Rectal smooth muscle tissue (tissue), 1 donor: ENCODE results near the gene OLA1.

Source experiments
- H3K27ac ChIP-seq: one replicate; pipeline ENCODE4 v1.7.0; 2013; ENCODE audit warnings: low read depth, low read length, inconsistent platforms
- H3K27me3 ChIP-seq: one replicate; pipeline ENCODE4 v1.7.0; 2013; ENCODE audit warnings: low read length; ENCODE audit not compliant: control insufficient read depth, insufficient read depth
- H3K36me3 ChIP-seq: one replicate; pipeline ENCODE4 v1.7.0; 2013; ENCODE audit warnings: low read length; ENCODE audit not compliant: control insufficient read depth, insufficient read depth
- H3K4me1 ChIP-seq: one replicate; pipeline ENCODE4 v1.7.0; 2013; ENCODE audit warnings: low read length; ENCODE audit not compliant: control insufficient read depth, insufficient read depth
- H3K4me3 ChIP-seq: one replicate; pipeline ENCODE4 v1.7.0; 2013; ENCODE audit warnings: low read length
- H3K9ac ChIP-seq: one replicate; pipeline ENCODE4 v1.7.0; 2013; ENCODE audit warnings: low read length

OLA1 gene

DNA sequence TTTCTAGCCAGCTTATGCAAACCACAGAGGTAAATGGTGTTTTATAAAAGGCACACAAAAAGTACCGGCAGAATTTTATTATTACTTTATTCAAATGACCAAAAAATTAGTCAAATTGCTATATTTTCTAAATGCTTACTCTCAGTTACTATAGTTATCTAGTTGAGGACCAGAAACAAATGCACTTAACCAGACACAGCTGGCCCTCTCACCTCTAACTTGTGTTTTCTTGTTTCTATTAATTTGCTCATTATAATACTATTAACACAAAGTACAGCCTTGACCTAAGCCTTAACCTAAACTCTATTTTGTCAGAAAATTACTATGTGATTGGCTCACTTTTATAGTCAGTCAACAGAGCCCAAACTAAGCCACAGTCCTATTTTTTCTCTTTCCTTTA is 26.2 kb downstream of the OLA1 start:
- Histone ChIP-seq H3K27ac (no peak overlapping the region), H3K36me3 (peaks cover 4% of the 10 kb centered on the region), H3K27me3 (no peaks in the 10 kb centered on the region), H3K4me1 (no peaks in the 10 kb centered on the region), H3K4me3 (no peak overlapping the region), H3K9ac (no peak overlapping the region)

DNA sequence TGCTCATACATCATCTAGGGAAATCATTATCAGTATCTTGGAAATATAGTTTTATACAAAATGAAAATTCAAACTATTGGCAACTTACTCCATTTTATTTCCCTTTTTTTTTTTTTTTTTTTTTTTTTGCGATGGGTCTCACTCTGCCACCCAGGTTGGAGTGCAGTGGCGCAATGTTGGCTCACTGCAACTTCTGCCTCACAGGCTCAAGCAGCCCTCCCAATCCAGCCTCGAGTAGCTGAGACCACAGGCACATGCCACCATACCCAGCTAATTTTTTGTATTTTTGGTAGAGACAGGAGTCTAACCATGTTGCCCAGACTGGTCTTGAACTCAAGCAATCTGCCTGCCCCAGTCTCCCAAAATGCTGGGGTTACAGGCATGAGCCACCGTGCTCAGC is 29.0 kb downstream of the OLA1 start:
- Histone ChIP-seq H3K36me3 (peaks cover 3% of the 10 kb centered on the region), H3K27ac (no peak overlapping the region), H3K27me3 (no peaks in the 10 kb centered on the region), H3K4me3 (no peak overlapping the region), H3K4me1 (no peaks in the 10 kb centered on the region), H3K9ac (no peak overlapping the region)

DNA sequence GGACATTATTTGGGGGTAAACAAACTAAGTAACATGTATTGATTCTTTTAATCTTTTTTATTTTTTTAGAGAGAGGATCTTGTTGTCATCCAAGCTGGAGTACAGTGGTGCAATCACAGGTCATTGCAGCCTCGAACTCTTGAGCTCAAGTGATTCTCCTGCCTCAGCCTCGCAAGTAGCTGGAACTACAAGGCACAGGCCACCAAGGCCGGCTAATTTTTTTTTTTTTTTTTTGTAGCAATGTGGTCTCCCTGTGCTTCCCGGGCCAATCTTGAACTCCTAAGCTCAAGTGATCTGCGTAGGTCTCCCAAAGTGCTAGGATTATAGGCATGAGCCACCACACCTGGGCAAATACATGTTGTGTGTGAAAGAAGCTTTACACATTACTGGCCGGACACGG is 29.6 kb downstream of the OLA1 start:
- H3K36me3 ChIP-seq = no peaks in the 10 kb centered on the region
- no peaks in the 10 kb centered on the region for H3K27me3 ChIP-seq
- H3K4me3 ChIP-seq = no peak overlapping the region
- H3K4me1 ChIP-seq = no peaks in the 10 kb centered on the region
- H3K27ac ChIP-seq = no peak overlapping the region
- H3K9ac ChIP-seq = no peak overlapping the region

DNA sequence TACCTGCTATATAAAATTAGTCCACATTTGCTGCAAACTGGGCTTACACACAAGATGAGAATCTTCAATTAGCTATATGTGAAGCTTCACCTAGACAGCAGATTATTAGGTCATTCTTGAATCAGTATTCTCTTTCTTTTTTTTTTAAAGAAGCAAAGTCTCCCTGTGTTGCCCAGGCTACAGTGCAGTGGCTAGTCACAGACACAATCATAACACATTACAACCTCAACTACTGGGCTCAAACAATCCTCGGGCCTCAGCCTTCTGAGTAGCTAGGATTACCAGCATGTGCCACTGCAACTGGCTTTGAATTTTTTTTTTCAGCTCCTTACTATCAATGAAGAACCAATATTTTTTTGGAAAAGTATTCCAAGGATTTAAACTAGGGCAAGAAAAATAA is 30.5 kb downstream of the OLA1 start:
- Histone ChIP-seq H3K4me1 (no peaks in the 10 kb centered on the region), H3K9ac (no peak overlapping the region), H3K4me3 (no peak overlapping the region), H3K27me3 (no peaks in the 10 kb centered on the region), H3K36me3 (no peaks in the 10 kb centered on the region), H3K27ac (no peak overlapping the region)

GRCh38 chr2:174211954-174212353 is 36.4 kb downstream of the OLA1 start:
- Histone ChIP-seq H3K27ac (no peak overlapping the region), H3K4me1 (no peaks in the 10 kb centered on the region), H3K36me3 (no peaks in the 10 kb centered on the region)

GRCh38 chr2:174210862-174211261 is 37.5 kb downstream of the OLA1 start:
- Histone ChIP-seq H3K4me3 (no peak overlapping the region), H3K36me3 (no peaks in the 10 kb centered on the region), H3K9ac (no peak overlapping the region), H3K4me1 (no peaks in the 10 kb centered on the region), H3K27me3 (no peaks in the 10 kb centered on the region), H3K27ac (no peak overlapping the region)

More at GRCh38 chr2:174211954-174212353, 36.4 kb downstream of the OLA1 start:
- Histone ChIP-seq H3K27me3 (no peaks in the 10 kb centered on the region), H3K9ac (no peak overlapping the region), H3K4me3 (no peak overlapping the region)

GRCh38 chr2:174209325-174209724 is 39.0 kb downstream of the OLA1 start:
- H3K4me1 ChIP-seq = no peaks in the 10 kb centered on the region
- H3K36me3 ChIP-seq = no peaks in the 10 kb centered on the region
- no peak overlapping the region for H3K9ac ChIP-seq
- H3K27me3 ChIP-seq = no peaks in the 10 kb centered on the region
- no peak overlapping the region for H3K4me3 ChIP-seq
- no peak overlapping the region for H3K27ac ChIP-seq

- Histone ChIP-seq H3K4me3 (no peak overlapping the region), H3K9ac (no peak overlapping the region), H3K36me3 (no peaks in the 10 kb centered on the region), H3K27ac (no peak overlapping the region), H3K4me1 (no peaks in the 10 kb centered on the region), H3K27me3 (no peaks in the 10 kb centered on the region)
Measured at GRCh38 chr2:174208026-174208425, 40.3 kb downstream of the OLA1 start.

GRCh38 chr2:174205562-174205961 is 42.8 kb downstream of the OLA1 start:
- H3K27me3 ChIP-seq = no peaks in the 10 kb centered on the region
- H3K4me3 ChIP-seq = no peak overlapping the region
- H3K9ac ChIP-seq = no peak overlapping the region
- no peaks in the 10 kb centered on the region for H3K36me3 ChIP-seq
- no peaks in the 10 kb centered on the region for H3K4me1 ChIP-seq
- H3K27ac ChIP-seq = no peak overlapping the region

DNA sequence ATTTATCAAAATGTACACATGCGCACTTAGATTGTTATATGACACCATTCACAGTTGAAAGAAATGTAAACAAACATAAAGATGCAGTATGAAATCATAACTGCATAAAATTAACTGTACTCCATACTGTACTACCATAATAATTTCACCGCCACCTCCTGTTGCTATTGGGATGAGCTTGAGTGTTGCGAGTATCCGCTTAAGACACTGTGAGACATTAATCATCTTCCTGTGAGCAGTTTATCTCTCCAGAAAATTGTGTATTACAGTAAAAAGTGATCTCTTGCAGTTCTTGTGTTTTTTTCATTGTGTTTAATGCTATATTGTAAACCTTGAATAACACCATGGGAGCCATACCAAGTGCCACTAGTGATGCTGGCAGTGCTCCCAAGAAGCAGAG is 46.1 kb downstream of the OLA1 start:
- H3K36me3 ChIP-seq = no peaks in the 10 kb centered on the region
- no peaks in the 10 kb centered on the region for H3K27me3 ChIP-seq
- no peak overlapping the region for H3K27ac ChIP-seq
- no peaks in the 10 kb centered on the region for H3K4me1 ChIP-seq
- H3K4me3 ChIP-seq = no peak overlapping the region
- no peak overlapping the region for H3K9ac ChIP-seq

DNA sequence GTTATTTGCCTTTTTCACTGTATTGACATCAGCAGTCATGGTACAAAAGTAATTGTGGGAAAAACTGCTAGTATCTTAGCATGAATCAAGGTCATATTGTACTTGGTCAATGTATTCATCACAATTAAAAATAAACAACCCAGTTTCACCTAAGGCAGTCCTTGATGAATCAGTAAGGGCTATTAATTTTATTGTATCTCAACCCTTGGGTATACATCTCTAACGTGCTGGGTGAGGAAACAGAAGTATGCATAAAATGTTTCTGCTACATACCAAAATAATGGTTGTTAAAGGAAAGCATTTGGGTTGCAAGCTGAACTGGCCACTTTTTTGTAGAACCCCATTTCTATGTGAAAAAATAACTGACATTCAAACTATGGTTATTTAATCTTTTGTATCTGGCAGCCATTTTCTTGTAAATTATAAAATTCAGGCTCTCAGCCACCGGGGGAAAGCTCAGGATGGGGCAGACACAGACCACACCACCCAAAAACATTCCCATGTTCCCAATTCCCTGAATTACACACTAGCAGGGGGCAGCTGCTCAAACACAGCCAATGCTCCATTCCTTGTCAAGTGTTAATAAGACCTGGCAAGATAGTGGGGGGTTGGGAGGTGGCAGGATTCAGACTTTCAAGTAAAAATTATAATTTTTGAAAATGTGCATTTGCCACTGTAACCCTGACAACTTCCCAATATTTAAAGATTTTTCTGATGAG is 49.3 kb downstream of the OLA1 start:
- no peaks in the 10 kb centered on the region for H3K27me3 ChIP-seq
- no peak overlapping the region for H3K4me3 ChIP-seq

DNA sequence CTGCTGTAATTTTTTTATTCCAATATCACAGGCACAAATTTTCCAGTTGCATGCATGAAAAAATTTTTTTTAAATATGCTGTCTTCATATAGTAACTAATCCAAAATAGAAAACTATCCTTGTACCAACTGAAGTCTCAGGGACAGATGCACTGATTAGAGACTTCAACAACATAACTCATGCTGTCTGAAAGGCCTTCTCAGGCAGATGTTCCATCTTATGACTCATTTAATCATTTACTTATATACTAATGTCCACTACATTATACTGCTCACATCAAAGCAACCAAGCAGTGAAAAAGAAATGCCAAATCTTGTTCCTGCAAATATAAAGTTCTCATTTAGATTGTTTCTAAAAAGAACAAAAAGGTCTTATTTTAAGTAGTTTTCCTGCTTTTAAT is 53.1 kb downstream of the OLA1 start:
- Histone ChIP-seq H3K27ac (no peak overlapping the region), H3K9ac (no peak overlapping the region), H3K4me3 (no peak overlapping the region), H3K4me1 (no peaks in the 10 kb centered on the region), H3K36me3 (no peaks in the 10 kb centered on the region), H3K27me3 (no peaks in the 10 kb centered on the region)

More for the DNA sequence above, 49.3 kb downstream of the OLA1 start:
- H3K4me1 ChIP-seq = no peaks in the 10 kb centered on the region
- no peaks in the 10 kb centered on the region for H3K36me3 ChIP-seq
- no peak overlapping the region for H3K27ac ChIP-seq
- no peak overlapping the region for H3K9ac ChIP-seq

- Histone ChIP-seq H3K4me1 (no peaks in the 10 kb centered on the region), H3K27me3 (no peaks in the 10 kb centered on the region), H3K9ac (no peak overlapping the region), H3K4me3 (no peak overlapping the region), H3K36me3 (no peaks in the 10 kb centered on the region), H3K27ac (no peak overlapping the region)
Measured at GRCh38 chr2:174193737-174194136, 54.6 kb downstream of the OLA1 start.
